HCT116 (cell line): ENCODE measurements around the gene RPL19. TPM values are rescaled to one million over a fixed set of nuclear protein-coding genes. Genes with fewer than 3 reads are reported as not detected.

Source experiments
- ATAC-seq: fragments of 200-7000 bp; cut with Tn5 transposase; 2 replicates; pipeline ENCODE4 v1.9.1; 2020; ENCODE audit warnings: mild to moderate bottlenecking, moderate library complexity
- BruUV-seq: library from RNA; stranded (reverse); fragments of 400-500 nt; replicated peaks from 2 replicates; lab custom pipeline; 2021; lab: Mats Ljungman, UMichigan
- CTCF ChIA-PET: fragments of 300-600 bp; sonication (Branson Sonifier 250); formaldehyde crosslinking; loops from one replicate; lab custom pipeline; 2021; ENCODE audit warnings: antibody characterized with exemption; lab: Charles Lee
- POLR2A ChIA-PET: fragments of 300-600, 350-600 bp; sonication (Branson Sonifier 250); formaldehyde crosslinking; loops from one replicate; lab custom pipeline; 2021; ENCODE audit warnings: antibody characterized with exemption; lab: Charles Lee
- RAD21 ChIA-PET, 2 experiments: fragments of 300-600 bp; sonication (Branson Sonifier 250); formaldehyde crosslinking; loops; one replicate each; lab custom pipeline; 2023; ENCODE audit warnings: low total read pairs in 2 of 2; ENCODE audit not compliant: uncharacterized antibody in 2 of 2, unreplicated experiment in 2 of 2, low non-redundant PET in 1 of 2; lab: Charles Lee
- DNase-seq: peaks from one replicate; pipeline ENCODE4 v3.0.0-alpha.2; 2010; ENCODE audit warnings: low read depth, low spot score
- H2AFZ ChIP-seq: fragments of 200-600 bp; shearing (Covaris generic), sonication (generic); 2 replicates; pipeline ENCODE4 v1.6.1; 2017; ENCODE audit warnings: low read depth, mixed run types, mixed read lengths, antibody characterized with exemption, low read length; ENCODE audit not compliant: poor library complexity, severe bottlenecking
- H3K27ac ChIP-seq: 2 replicates; pipeline ENCODE4 v1.5.1; 2012; ENCODE audit warnings: low read depth, low read length
- H3K27me3 ChIP-seq: fragments of 200-600 bp; sonication (generic); 2 replicates; pipeline ENCODE4 v1.6.1; 2016; ENCODE audit warnings: mixed run types, low read length, mixed read lengths; ENCODE audit not compliant: insufficient read depth
- H3K36me3 ChIP-seq, 2 experiments: fragments of 200-500 bp in 1 of 2; fragments of 200-600 bp in 1 of 2; sonication (Bioruptor generic) in 1 of 2; sonication (generic) in 1 of 2; 2 replicates each; pipeline versions ENCODE4 v1.5.1 to v1.6.1; 2014 to 2016; ENCODE audit warnings: low read length in 2 of 2, inconsistent platforms in 1 of 2, mixed read lengths in 1 of 2, mixed run types in 1 of 2; ENCODE audit not compliant: insufficient read depth in 2 of 2, control insufficient read depth in 1 of 2
- H3K4me1 ChIP-seq, 2 experiments: fragments of 200-600 bp in 1 of 2; sonication (generic) in 1 of 2; 2 replicates each; pipeline versions ENCODE4 v1.5.1 to v1.6.1; 2012 to 2017; ENCODE audit warnings: low read length in 2 of 2, inconsistent platforms in 1 of 2, mild to moderate bottlenecking in 1 of 2, mixed read lengths in 1 of 2, mixed run types in 1 of 2, moderate library complexity in 1 of 2; ENCODE audit not compliant: insufficient read depth in 2 of 2, control insufficient read depth in 1 of 2
- H3K4me2 ChIP-seq: fragments of 200-600 bp; sonication (generic); 2 replicates; pipeline ENCODE4 v1.6.1; 2017; ENCODE audit warnings: mixed run types, low read length, mixed read lengths
- H3K4me3 ChIP-seq, 2 experiments: fragments of 200-600 bp in 1 of 2; sonication (generic) in 1 of 2; replicated peaks in 1 of 2; 2 replicates each; pipeline ENCODE4 v1.5.1; 2011 to 2016; ENCODE audit warnings: low read length in 2 of 2, control low read depth in 1 of 2, low read depth in 1 of 2, mild to moderate bottlenecking in 1 of 2, mixed read lengths in 1 of 2, mixed run types in 1 of 2
- H3K79me2 ChIP-seq: fragments of 200-600 bp; sonication (generic); 2 replicates; pipeline ENCODE4 v1.6.1; 2017; ENCODE audit warnings: mild to moderate bottlenecking, mixed run types, low read length, moderate library complexity, mixed read lengths; ENCODE audit not compliant: insufficient read depth
- H3K9ac ChIP-seq: fragments of 200-600 bp; sonication (generic); 2 replicates; pipeline ENCODE4 v1.6.1; 2016; ENCODE audit warnings: low read length, mixed read lengths
- H3K9me2 ChIP-seq: fragments of 200-600 bp; sonication (generic), shearing (Covaris generic); 2 replicates; pipeline ENCODE4 v1.6.1; 2017; ENCODE audit warnings: mixed run types, mild to moderate bottlenecking, moderate library complexity; ENCODE audit not compliant: insufficient read depth
- H3K9me3 ChIP-seq, 2 experiments: fragments of 200-500 bp in 1 of 2; fragments of 200-600 bp in 1 of 2; sonication (Bioruptor generic) in 1 of 2; sonication (generic) in 1 of 2; 2 replicates each; pipeline ENCODE4 v1.6.1; 2014 to 2017; ENCODE audit warnings: low read length in 2 of 2, mixed read lengths in 2 of 2, inconsistent platforms in 1 of 2, low read depth in 1 of 2, mild to moderate bottlenecking in 1 of 2, mixed run types in 1 of 2, moderate library complexity in 1 of 2; ENCODE audit not compliant: control insufficient read depth in 1 of 2, insufficient read depth in 1 of 2
- H4K20me1 ChIP-seq: fragments of 200-600 bp; sonication (generic), shearing (Covaris generic); 2 replicates; pipeline ENCODE4 v1.6.1; 2017; ENCODE audit warnings: mixed run types, mild to moderate bottlenecking, moderate library complexity; ENCODE audit not compliant: insufficient read depth
- ATF3 ChIP-seq: IDR thresholded peaks from 2 replicates; pipeline ENCODE4 v1.6.1; 2012
- CEBPB ChIP-seq: IDR thresholded peaks from 2 replicates; pipeline ENCODE4 v1.6.1; 2012; ENCODE audit warnings: low read depth
- EZH2 ChIP-seq: fragments of 200-600 bp; sonication (generic); IDR thresholded peaks from 2 replicates; pipeline ENCODE4 v1.6.1; 2017; ENCODE audit warnings: antibody characterized with exemption, mixed run types
- JUND ChIP-seq: IDR thresholded peaks from 2 replicates; pipeline ENCODE4 v1.6.1; 2012
- MAX ChIP-seq: IDR thresholded peaks from 2 replicates; pipeline ENCODE4 v1.6.1; 2012
- POLR2AphosphoS5 ChIP-seq: IDR thresholded peaks from 2 replicates; pipeline ENCODE4 v1.6.1; 2011; ENCODE audit warnings: mild to moderate bottlenecking, low read depth, low read length, moderate library complexity
- TCF7L2 ChIP-seq: IDR thresholded peaks from 2 replicates; pipeline ENCODE4 v1.7.0; 2011; ENCODE audit warnings: borderline replicate concordance, inconsistent platforms; ENCODE audit not compliant: insufficient read depth, insufficient read length; ENCODE audit errors: extremely low read depth
- YY1 ChIP-seq: IDR thresholded peaks from 2 replicates; pipeline ENCODE4 v1.6.1; 2011; ENCODE audit warnings: low read length, low read depth, moderate library complexity, mild to moderate bottlenecking; ENCODE audit not compliant: insufficient replicate concordance; ENCODE audit errors: extremely low read depth
- intact Hi-C: fragments of 100-400 bp; cut with micrococcal nuclease; formaldehyde crosslinking; loops from 2 replicates; pipeline ENCODE4 v1.10.0; 2022
- total RNA-seq: library from RNA; stranded (reverse); gene quantifications from one replicate; pipeline ENCODE4 v1.2.1, GENCODE V29; 2021; ENCODE audit not compliant: unreplicated experiment
- TF ChIP-seq, protein P1 (sequence below), 3 experiments: fragments of 200-600 bp in 1 of 3; sonication (generic) in 1 of 3; IDR thresholded peaks in 2 of 3; conservative IDR thresholded peaks in 1 of 3; 2 replicates each; pipeline ENCODE4 v1.5.1; 2012 to 2017; ENCODE audit warnings: low read depth in 2 of 3, low read length in 2 of 3, antibody characterized with exemption in 1 of 3, borderline replicate concordance in 1 of 3, control low read depth in 1 of 3, mild to moderate bottlenecking in 1 of 3, mixed read lengths in 1 of 3, mixed run types in 1 of 3, moderate library complexity in 1 of 3; ENCODE audit not compliant: insufficient read depth in 1 of 3

RPL19 gene
- total RNA-seq, 1 experiment from 2014 or later: 2,276 TPM

DNA sequence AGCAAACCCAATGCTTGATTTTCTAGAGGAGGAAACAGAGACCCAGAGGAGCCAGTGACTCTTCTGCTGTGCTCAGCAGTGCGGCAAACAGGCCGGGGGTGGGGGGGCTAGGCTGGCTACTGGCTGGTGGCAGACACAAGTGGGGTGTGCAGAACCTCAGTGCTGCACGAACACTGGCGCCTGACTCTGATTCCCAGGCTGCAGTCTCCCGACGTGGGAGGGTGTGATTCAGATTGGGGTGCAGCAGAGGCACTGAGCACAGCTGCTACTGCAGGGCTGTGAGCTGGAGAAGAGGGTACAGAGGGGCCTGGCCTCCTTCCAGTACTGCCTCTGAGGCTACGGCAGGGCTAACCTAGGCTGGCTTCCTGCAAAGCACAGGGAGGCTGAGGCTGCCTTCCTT is 8.1 kb downstream of the RPL19 start:
- Histone ChIP-seq H3K9me3 (no peaks in the 10 kb centered on the region), H2AFZ (no peak overlapping the region), H3K27me3 (no peaks in the 10 kb centered on the region), H3K4me3 (no peak overlapping the region), H3K27ac (no peak overlapping the region), H3K36me3 (peaks cover 19 to 20% of the 10 kb centered on the region in 2 experiments; a peak in 3 of 4 replicates), H3K9ac (no peak overlapping the region), H3K4me2 (no peak overlapping the region), H4K20me1 (peaks cover 4% of the 10 kb centered on the region; the same call in 1 of the 2 replicates), H3K9me2 (no peaks in the 10 kb centered on the region), H3K79me2 (no peaks in the 10 kb centered on the region), H3K4me1 (peaks cover 9 to 26% of the 10 kb centered on the region in 2 experiments)
- RAD21 ChIA-PET: interaction anchor here (1.6 to 2.2 kb wide), 2 partner anchors 11 to 339 kb away, joined by 4 to 7 read pairs; partner anchors contain the start of gene CACNB1 (in 1 of the 2)
- CTCF ChIA-PET: interaction anchor here (1.2 to 6.1 kb wide), 6 partner anchors 8 to 414 kb away, joined by 3 to 105 read pairs (median 44); no protein-coding TSS in a partner anchor
- BruUV-seq: no TSS peak
- DNase-seq (no peak), ATAC-seq (no peak)
- intact Hi-C loops: loop anchor here (5.0 to 10.0 kb wide), 2 partner anchors 317 to 414 kb away; no protein-coding TSS in a partner anchor
- POLR2A ChIA-PET: no interaction called here
- TF ChIP-seq EZH2 (no peak), POLR2AphosphoS5 (no peak), TCF7L2 (no peak), ATF3 (no peak), JUND (no peak), YY1 (no peak), CEBPB (no peak), MAX (no peak)
- TF ChIP-seq, protein P1, sequence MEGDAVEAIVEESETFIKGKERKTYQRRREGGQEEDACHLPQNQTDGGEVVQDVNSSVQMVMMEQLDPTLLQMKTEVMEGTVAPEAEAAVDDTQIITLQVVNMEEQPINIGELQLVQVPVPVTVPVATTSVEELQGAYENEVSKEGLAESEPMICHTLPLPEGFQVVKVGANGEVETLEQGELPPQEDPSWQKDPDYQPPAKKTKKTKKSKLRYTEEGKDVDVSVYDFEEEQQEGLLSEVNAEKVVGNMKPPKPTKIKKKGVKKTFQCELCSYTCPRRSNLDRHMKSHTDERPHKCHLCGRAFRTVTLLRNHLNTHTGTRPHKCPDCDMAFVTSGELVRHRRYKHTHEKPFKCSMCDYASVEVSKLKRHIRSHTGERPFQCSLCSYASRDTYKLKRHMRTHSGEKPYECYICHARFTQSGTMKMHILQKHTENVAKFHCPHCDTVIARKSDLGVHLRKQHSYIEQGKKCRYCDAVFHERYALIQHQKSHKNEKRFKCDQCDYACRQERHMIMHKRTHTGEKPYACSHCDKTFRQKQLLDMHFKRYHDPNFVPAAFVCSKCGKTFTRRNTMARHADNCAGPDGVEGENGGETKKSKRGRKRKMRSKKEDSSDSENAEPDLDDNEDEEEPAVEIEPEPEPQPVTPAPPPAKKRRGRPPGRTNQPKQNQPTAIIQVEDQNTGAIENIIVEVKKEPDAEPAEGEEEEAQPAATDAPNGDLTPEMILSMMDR (IDR thresholded peaks at IDR 0.05 in 2 of 3, conservative IDR thresholded peaks at IDR 0.05 in 1 of 3; ENCODE audit: borderline replicate concordance in 1 of 3, insufficient read depth in 1 of 3, low read depth in 2 of 3, low read length in 2 of 3): no peak
